HepG2 (cell line): Measurements from ENCODE around the gene PRIM2. TPM values are rescaled to one million over a fixed set of nuclear protein-coding genes. Genes with fewer than 3 reads are reported as not detected.

Experiments used
- DNMT1 ChIP-seq: sonication (generic); formaldehyde crosslinking; IDR thresholded peaks from 2 replicates; pipeline ENCODE4 v1.5.1; 2020; ENCODE audit warnings: mild to moderate bottlenecking, missing genetic modification reagents
- NR3C1 ChIP-seq: sonication (generic); formaldehyde crosslinking; IDR thresholded peaks from 2 replicates; pipeline ENCODE4 v1.4.0; 2020; ENCODE audit warnings: missing genetic modification reagents
- ZFP36L1 ChIP-seq: sonication (generic); formaldehyde crosslinking; IDR thresholded peaks from 2 replicates; pipeline ENCODE4 v1.8.0; 2022; ENCODE audit warnings: mild to moderate bottlenecking, missing genetic modification reagents, moderate library complexity
- ZNF451 ChIP-seq: sonication (generic); formaldehyde crosslinking; IDR thresholded peaks from 2 replicates; pipeline ENCODE4 v1.5.0; 2020; ENCODE audit warnings: mild to moderate bottlenecking, missing genetic modification reagents
- ZNF678 ChIP-seq: sonication (generic); formaldehyde crosslinking; IDR thresholded peaks from 2 replicates; pipeline ENCODE4 v1.4.0; 2020; ENCODE audit warnings: mild to moderate bottlenecking, missing genetic modification reagents
- ZNF761 ChIP-seq: sonication (generic); formaldehyde crosslinking; conservative IDR thresholded peaks from 2 replicates; pipeline ENCODE4 v1.4.0; 2020; ENCODE audit warnings: mild to moderate bottlenecking, missing genetic modification reagents
- ZNF879 ChIP-seq: sonication (generic); formaldehyde crosslinking; IDR thresholded peaks from 2 replicates; pipeline ENCODE4 v1.8.1; 2023; ENCODE audit warnings: missing genetic modification reagents
- ZSCAN30 ChIP-seq: sonication (generic); formaldehyde crosslinking; IDR thresholded peaks from 2 replicates; pipeline ENCODE4 v1.5.0; 2020; ENCODE audit warnings: mild to moderate bottlenecking, missing genetic modification reagents
- polyA plus RNA-seq, 8 experiments: library from polyadenylated mRNA; depleted of rRNA in 3 of 8; stranded (reverse) in 7 of 8; unstranded in 1 of 8; fragments of >200 nt; fragmentation: Illumina TruSeq in 4 of 8; extraction: Trizol in 4 of 8; gene quantifications; 2 replicates each; pipeline versions ENCODE4 v1.2.1 to v1.2.3, GENCODE V29; 2011 to 2016; ENCODE audit warnings: low read depth in 4 of 8, missing spikeins in 1 of 8, mixed read lengths in 1 of 8; ENCODE audit not compliant: insufficient read depth in 1 of 8
- total RNA-seq, 5 experiments: library from RNA; depleted of rRNA; stranded (reverse); fragments of >200 nt; fragmentation: Illumina TruSeq; extraction: Trizol; gene quantifications; 2 replicates each; pipeline ENCODE4 v1.2.3, GENCODE V29; 2016; ENCODE audit warnings: low read depth in 1 of 5
- TF ChIP-seq, protein P1 (sequence below), 2 experiments: fragments of 450-650 bp in 1 of 2; sonication (generic) in 1 of 2; formaldehyde crosslinking in 1 of 2; IDR thresholded peaks; 2 replicates each; pipeline versions ENCODE4 v1.6.1 to v1.8.0; 2016 to 2022; ENCODE audit warnings: antibody characterized with exemption in 1 of 2, mild to moderate bottlenecking in 1 of 2, missing genetic modification reagents in 1 of 2
- TF ChIP-seq, protein P2 (sequence below): sonication (generic); formaldehyde crosslinking; IDR thresholded peaks from 2 replicates; pipeline ENCODE4 v1.4.0; 2020; ENCODE audit warnings: missing genetic modification reagents, borderline replicate concordance
- TF ChIP-seq, protein P3 (sequence below): sonication (generic); formaldehyde crosslinking; IDR thresholded peaks from 2 replicates; pipeline ENCODE4 v1.5.0; 2020; ENCODE audit warnings: missing genetic modification reagents
- TF ChIP-seq, protein P4 (sequence below): sonication (generic); formaldehyde crosslinking; IDR thresholded peaks from 2 replicates; pipeline ENCODE4 v1.5.1; 2020; ENCODE audit warnings: missing genetic modification reagents, mild to moderate bottlenecking, borderline replicate concordance

The PRIM2 gene
- total and polyA plus RNA-seq, 2 of the 13 experiments (the other 11 are each of a cell fraction or from before 2014, with no cell fraction given) = 8.0 to 52.7 TPM

DNA sequence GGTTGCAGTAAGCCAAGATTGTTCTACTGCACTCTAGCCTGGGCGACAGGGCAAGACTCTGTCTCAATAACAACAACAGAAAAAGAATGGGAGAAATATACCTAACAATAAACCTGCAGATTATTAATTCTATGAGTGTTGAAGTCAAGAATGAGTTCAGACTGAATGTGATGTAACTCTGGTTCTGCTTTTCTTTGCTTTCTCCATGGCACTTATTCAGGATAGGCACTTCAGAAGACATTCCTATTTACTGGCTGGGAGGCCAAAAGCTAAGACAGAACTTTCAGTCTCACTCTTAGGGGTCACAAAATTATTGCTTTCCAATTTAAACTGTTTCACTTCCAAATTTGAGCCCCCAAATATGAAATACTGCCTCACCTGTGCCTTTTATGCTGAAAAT, 15.7 kb upstream of the PRIM2 start (continued):
- TF ChIP-seq, protein P1, sequence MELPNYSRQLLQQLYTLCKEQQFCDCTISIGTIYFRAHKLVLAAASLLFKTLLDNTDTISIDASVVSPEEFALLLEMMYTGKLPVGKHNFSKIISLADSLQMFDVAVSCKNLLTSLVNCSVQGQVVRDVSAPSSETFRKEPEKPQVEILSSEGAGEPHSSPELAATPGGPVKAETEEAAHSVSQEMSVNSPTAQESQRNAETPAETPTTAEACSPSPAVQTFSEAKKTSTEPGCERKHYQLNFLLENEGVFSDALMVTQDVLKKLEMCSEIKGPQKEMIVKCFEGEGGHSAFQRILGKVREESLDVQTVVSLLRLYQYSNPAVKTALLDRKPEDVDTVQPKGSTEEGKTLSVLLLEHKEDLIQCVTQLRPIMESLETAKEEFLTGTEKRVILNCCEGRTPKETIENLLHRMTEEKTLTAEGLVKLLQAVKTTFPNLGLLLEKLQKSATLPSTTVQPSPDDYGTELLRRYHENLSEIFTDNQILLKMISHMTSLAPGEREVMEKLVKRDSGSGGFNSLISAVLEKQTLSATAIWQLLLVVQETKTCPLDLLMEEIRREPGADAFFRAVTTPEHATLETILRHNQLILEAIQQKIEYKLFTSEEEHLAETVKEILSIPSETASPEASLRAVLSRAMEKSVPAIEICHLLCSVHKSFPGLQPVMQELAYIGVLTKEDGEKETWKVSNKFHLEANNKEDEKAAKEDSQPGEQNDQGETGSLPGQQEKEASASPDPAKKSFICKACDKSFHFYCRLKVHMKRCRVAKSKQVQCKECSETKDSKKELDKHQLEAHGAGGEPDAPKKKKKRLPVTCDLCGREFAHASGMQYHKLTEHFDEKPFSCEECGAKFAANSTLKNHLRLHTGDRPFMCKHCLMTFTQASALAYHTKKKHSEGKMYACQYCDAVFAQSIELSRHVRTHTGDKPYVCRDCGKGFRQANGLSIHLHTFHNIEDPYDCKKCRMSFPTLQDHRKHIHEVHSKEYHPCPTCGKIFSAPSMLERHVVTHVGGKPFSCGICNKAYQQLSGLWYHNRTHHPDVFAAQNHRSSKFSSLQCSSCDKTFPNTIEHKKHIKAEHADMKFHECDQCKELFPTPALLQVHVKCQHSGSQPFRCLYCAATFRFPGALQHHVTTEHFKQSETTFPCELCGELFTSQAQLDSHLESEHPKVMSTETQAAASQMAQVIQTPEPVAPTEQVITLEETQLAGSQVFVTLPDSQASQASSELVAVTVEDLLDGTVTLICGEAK (IDR thresholded peaks at IDR 0.05) = no peak
- TF ChIP-seq, protein P1 (CRISPR knock-in tag; IDR thresholded peaks at IDR 0.05) = no peak
- TF ChIP-seq ZNF678 = no peak
- TF ChIP-seq ZNF879 (CRISPR knock-in tag) = no peak
- TF ChIP-seq, protein P2, sequence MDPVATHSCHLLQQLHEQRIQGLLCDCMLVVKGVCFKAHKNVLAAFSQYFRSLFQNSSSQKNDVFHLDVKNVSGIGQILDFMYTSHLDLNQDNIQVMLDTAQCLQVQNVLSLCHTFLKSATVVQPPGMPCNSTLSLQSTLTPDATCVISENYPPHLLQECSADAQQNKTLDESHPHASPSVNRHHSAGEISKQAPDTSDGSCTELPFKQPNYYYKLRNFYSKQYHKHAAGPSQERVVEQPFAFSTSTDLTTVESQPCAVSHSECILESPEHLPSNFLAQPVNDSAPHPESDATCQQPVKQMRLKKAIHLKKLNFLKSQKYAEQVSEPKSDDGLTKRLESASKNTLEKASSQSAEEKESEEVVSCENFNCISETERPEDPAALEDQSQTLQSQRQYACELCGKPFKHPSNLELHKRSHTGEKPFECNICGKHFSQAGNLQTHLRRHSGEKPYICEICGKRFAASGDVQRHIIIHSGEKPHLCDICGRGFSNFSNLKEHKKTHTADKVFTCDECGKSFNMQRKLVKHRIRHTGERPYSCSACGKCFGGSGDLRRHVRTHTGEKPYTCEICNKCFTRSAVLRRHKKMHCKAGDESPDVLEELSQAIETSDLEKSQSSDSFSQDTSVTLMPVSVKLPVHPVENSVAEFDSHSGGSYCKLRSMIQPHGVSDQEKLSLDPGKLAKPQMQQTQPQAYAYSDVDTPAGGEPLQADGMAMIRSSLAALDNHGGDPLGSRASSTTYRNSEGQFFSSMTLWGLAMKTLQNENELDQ (CRISPR knock-in tag) = no peak
- no peak for TF ChIP-seq ZSCAN30 (CRISPR knock-in tag)
- TF ChIP-seq ZNF451 (CRISPR knock-in tag) = no peak
- TF ChIP-seq, protein P3, sequence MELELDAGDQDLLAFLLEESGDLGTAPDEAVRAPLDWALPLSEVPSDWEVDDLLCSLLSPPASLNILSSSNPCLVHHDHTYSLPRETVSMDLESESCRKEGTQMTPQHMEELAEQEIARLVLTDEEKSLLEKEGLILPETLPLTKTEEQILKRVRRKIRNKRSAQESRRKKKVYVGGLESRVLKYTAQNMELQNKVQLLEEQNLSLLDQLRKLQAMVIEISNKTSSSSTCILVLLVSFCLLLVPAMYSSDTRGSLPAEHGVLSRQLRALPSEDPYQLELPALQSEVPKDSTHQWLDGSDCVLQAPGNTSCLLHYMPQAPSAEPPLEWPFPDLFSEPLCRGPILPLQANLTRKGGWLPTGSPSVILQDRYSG = no peak
- no peak for TF ChIP-seq DNMT1 (CRISPR knock-in tag)
- TF ChIP-seq, protein P4, sequence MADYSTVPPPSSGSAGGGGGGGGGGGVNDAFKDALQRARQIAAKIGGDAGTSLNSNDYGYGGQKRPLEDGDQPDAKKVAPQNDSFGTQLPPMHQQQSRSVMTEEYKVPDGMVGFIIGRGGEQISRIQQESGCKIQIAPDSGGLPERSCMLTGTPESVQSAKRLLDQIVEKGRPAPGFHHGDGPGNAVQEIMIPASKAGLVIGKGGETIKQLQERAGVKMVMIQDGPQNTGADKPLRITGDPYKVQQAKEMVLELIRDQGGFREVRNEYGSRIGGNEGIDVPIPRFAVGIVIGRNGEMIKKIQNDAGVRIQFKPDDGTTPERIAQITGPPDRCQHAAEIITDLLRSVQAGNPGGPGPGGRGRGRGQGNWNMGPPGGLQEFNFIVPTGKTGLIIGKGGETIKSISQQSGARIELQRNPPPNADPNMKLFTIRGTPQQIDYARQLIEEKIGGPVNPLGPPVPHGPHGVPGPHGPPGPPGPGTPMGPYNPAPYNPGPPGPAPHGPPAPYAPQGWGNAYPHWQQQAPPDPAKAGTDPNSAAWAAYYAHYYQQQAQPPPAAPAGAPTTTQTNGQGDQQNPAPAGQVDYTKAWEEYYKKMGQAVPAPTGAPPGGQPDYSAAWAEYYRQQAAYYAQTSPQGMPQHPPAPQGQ (CRISPR knock-in tag) = no peak
- no peak for TF ChIP-seq NR3C1
- TF ChIP-seq ZFP36L1 = no peak
- no peak for TF ChIP-seq ZNF761 (CRISPR knock-in tag)
